HepG2 (cell line): ENCODE data around the gene STXBP2. TPM values are rescaled to one million over a fixed set of nuclear protein-coding genes. Genes with fewer than 3 reads are reported as not detected.
A peak's percentile ranks its signal among the peaks of the same experiment; 100 is the strongest.

ENCODE experiments used
- ADNP ChIP-seq: sonication (generic); formaldehyde crosslinking; IDR thresholded peaks from 2 replicates; pipeline ENCODE4 v1.4.0; 2020; ENCODE audit warnings: missing genetic modification reagents
- AFF4 ChIP-seq: sonication (generic); formaldehyde crosslinking; IDR thresholded peaks from 2 replicates; pipeline ENCODE4 v1.4.0; 2020; ENCODE audit warnings: missing genetic modification reagents
- EED ChIP-seq: sonication (generic); formaldehyde crosslinking; IDR thresholded peaks from 2 replicates; pipeline ENCODE4 v1.5.0; 2020; ENCODE audit warnings: mild to moderate bottlenecking, missing genetic modification reagents
- GFI1 ChIP-seq: sonication (generic); formaldehyde crosslinking; IDR thresholded peaks from 2 replicates; pipeline ENCODE4 v1.5.0; 2020; ENCODE audit warnings: missing genetic modification reagents, mild to moderate bottlenecking, borderline replicate concordance
- HMGXB3 ChIP-seq: sonication (generic); formaldehyde crosslinking; IDR thresholded peaks from 2 replicates; pipeline ENCODE4 v1.4.0; 2020; ENCODE audit warnings: missing genetic modification reagents, borderline replicate concordance
- KLF12 ChIP-seq: sonication (generic); formaldehyde crosslinking; IDR thresholded peaks from 2 replicates; pipeline ENCODE4 v1.4.0; 2020; ENCODE audit warnings: missing genetic modification reagents, borderline replicate concordance
- MED8 ChIP-seq: sonication (generic); formaldehyde crosslinking; IDR thresholded peaks from 2 replicates; pipeline ENCODE4 v1.8.1; 2023; ENCODE audit warnings: mild to moderate bottlenecking, missing genetic modification reagents; ENCODE audit not compliant: insufficient replicate concordance
- NFIB ChIP-seq: sonication (generic); formaldehyde crosslinking; IDR thresholded peaks from 2 replicates; pipeline ENCODE4 v1.9.0; 2021; ENCODE audit warnings: missing genetic modification reagents, mild to moderate bottlenecking, borderline replicate concordance
- NR0B2 ChIP-seq: sonication (generic); formaldehyde crosslinking; IDR thresholded peaks from 2 replicates; pipeline ENCODE4 v1.4.0; 2020; ENCODE audit warnings: mild to moderate bottlenecking, missing genetic modification reagents
- PITX1 ChIP-seq: sonication (generic); formaldehyde crosslinking; IDR thresholded peaks from 2 replicates; pipeline ENCODE4 v1.5.1; 2020; ENCODE audit warnings: mild to moderate bottlenecking, missing genetic modification reagents
- POGK ChIP-seq: sonication (generic); formaldehyde crosslinking; conservative IDR thresholded peaks from 2 replicates; pipeline ENCODE4 v1.8.0; 2022; ENCODE audit warnings: mild to moderate bottlenecking, moderate library complexity, missing genetic modification reagents
- ZBTB7B ChIP-seq: sonication (generic); formaldehyde crosslinking; IDR thresholded peaks from 2 replicates; pipeline ENCODE4 v1.4.0; 2020; ENCODE audit warnings: missing genetic modification reagents
- ZNF12 ChIP-seq: sonication (generic); formaldehyde crosslinking; IDR thresholded peaks from 2 replicates; pipeline ENCODE4 v1.5.0; 2020; ENCODE audit warnings: missing genetic modification reagents
- ZNF30 ChIP-seq: sonication (generic); formaldehyde crosslinking; IDR thresholded peaks from 2 replicates; pipeline ENCODE4 v1.5.0; 2020; ENCODE audit warnings: mild to moderate bottlenecking, missing genetic modification reagents
- ZNF709 ChIP-seq: sonication (generic); formaldehyde crosslinking; IDR thresholded peaks from 2 replicates; pipeline ENCODE4 v1.5.0; 2020; ENCODE audit warnings: mild to moderate bottlenecking, missing genetic modification reagents
- polyA plus RNA-seq, 8 experiments: library from polyadenylated mRNA; depleted of rRNA in 3 of 8; stranded (reverse) in 7 of 8; unstranded in 1 of 8; fragments of >200 nt; fragmentation: Illumina TruSeq in 4 of 8; extraction: Trizol in 4 of 8; gene quantifications; 2 replicates each; pipeline versions ENCODE4 v1.2.1 to v1.2.3, GENCODE V29; 2011 to 2016; ENCODE audit warnings: low read depth in 4 of 8, missing spikeins in 1 of 8, mixed read lengths in 1 of 8; ENCODE audit not compliant: insufficient read depth in 1 of 8
- total RNA-seq, 5 experiments: library from RNA; depleted of rRNA; stranded (reverse); fragments of >200 nt; fragmentation: Illumina TruSeq; extraction: Trizol; gene quantifications; 2 replicates each; pipeline ENCODE4 v1.2.3, GENCODE V29; 2016; ENCODE audit warnings: low read depth in 1 of 5
- TF ChIP-seq, protein P1 (sequence below): sonication (generic); formaldehyde crosslinking; IDR thresholded peaks from 2 replicates; pipeline ENCODE4 v1.5.0; 2020; ENCODE audit warnings: missing genetic modification reagents

The STXBP2 gene
- total and polyA plus RNA-seq, 2 of the 13 experiments (the other 11 are each of a cell fraction or from before 2014, with no cell fraction given): 22.8 to 40.1 TPM

GRCh38 chr19:7680606-7681339 is 43.9 kb downstream of the STXBP2 start, which contains the start of gene TRAPPC5 (continued):
- TF ChIP-seq HMGXB3 (CRISPR knock-in tag): no peak
- TF ChIP-seq ZNF12: no peak
- no peak for TF ChIP-seq ADNP (CRISPR knock-in tag)
- peak; percentile 88; the same call in 1 of the 2 replicates for TF ChIP-seq KLF12 (CRISPR knock-in tag)
- TF ChIP-seq NR0B2 (CRISPR knock-in tag): peak; percentile 40; the same call in 1 of the 2 replicates
- TF ChIP-seq ZNF709 (CRISPR knock-in tag): no peak
- TF ChIP-seq AFF4 (CRISPR knock-in tag): no peak
- no peak for TF ChIP-seq NFIB (CRISPR knock-in tag)
- TF ChIP-seq ZNF30 (CRISPR knock-in tag): no peak
- peak; percentile 66; the same call in 1 of the 2 replicates for TF ChIP-seq POGK
- peak; percentile 60; the same call in 1 of the 2 replicates for TF ChIP-seq ZBTB7B (CRISPR knock-in tag)
- peak; percentile 64 for TF ChIP-seq GFI1
- TF ChIP-seq, protein P1, sequence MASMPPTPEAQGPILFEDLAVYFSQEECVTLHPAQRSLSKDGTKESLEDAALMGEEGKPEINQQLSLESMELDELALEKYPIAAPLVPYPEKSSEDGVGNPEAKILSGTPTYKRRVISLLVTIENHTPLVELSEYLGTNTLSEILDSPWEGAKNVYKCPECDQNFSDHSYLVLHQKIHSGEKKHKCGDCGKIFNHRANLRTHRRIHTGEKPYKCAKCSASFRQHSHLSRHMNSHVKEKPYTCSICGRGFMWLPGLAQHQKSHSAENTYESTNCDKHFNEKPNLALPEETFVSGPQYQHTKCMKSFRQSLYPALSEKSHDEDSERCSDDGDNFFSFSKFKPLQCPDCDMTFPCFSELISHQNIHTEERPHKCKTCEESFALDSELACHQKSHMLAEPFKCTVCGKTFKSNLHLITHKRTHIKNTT: no peak
- TF ChIP-seq MED8 (CRISPR knock-in tag): peak; percentile 19
- TF ChIP-seq EED: no peak
- TF ChIP-seq PITX1 (CRISPR knock-in tag): no peak
